HUES6 (cell line): ENCODE data around the gene FKBP10.

ENCODE experiments used
- H3K27ac ChIP-seq: 2 replicates; pipeline ENCODE4 v1.7.0; 2013; ENCODE audit warnings: low read depth, mild to moderate bottlenecking, low read length, inconsistent platforms
- H3K27me3 ChIP-seq: 2 replicates; pipeline ENCODE4 v1.6.1; 2013; ENCODE audit warnings: low read length; ENCODE audit not compliant: control insufficient read depth, insufficient read depth
- H3K36me3 ChIP-seq: 2 replicates; pipeline ENCODE4 v1.6.1; 2013; ENCODE audit warnings: low read length; ENCODE audit not compliant: control insufficient read depth, insufficient read depth
- H3K4me1 ChIP-seq: 2 replicates; pipeline ENCODE4 v1.6.1; 2013; ENCODE audit warnings: low read length; ENCODE audit not compliant: control insufficient read depth, insufficient read depth
- H3K4me3 ChIP-seq: 2 replicates; pipeline ENCODE4 v1.5.1; 2013; ENCODE audit warnings: low read depth, low read length
- H3K9ac ChIP-seq: one replicate; pipeline ENCODE4 v1.6.1; 2013; ENCODE audit warnings: mild to moderate bottlenecking, low read length
- H3K9me3 ChIP-seq: 2 replicates; pipeline ENCODE4 v1.6.1; 2013; ENCODE audit warnings: low read depth, low read length; ENCODE audit not compliant: control insufficient read depth, insufficient read depth

FKBP10 gene, protein sequence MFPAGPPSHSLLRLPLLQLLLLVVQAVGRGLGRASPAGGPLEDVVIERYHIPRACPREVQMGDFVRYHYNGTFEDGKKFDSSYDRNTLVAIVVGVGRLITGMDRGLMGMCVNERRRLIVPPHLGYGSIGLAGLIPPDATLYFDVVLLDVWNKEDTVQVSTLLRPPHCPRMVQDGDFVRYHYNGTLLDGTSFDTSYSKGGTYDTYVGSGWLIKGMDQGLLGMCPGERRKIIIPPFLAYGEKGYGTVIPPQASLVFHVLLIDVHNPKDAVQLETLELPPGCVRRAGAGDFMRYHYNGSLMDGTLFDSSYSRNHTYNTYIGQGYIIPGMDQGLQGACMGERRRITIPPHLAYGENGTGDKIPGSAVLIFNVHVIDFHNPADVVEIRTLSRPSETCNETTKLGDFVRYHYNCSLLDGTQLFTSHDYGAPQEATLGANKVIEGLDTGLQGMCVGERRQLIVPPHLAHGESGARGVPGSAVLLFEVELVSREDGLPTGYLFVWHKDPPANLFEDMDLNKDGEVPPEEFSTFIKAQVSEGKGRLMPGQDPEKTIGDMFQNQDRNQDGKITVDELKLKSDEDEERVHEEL

DNA sequence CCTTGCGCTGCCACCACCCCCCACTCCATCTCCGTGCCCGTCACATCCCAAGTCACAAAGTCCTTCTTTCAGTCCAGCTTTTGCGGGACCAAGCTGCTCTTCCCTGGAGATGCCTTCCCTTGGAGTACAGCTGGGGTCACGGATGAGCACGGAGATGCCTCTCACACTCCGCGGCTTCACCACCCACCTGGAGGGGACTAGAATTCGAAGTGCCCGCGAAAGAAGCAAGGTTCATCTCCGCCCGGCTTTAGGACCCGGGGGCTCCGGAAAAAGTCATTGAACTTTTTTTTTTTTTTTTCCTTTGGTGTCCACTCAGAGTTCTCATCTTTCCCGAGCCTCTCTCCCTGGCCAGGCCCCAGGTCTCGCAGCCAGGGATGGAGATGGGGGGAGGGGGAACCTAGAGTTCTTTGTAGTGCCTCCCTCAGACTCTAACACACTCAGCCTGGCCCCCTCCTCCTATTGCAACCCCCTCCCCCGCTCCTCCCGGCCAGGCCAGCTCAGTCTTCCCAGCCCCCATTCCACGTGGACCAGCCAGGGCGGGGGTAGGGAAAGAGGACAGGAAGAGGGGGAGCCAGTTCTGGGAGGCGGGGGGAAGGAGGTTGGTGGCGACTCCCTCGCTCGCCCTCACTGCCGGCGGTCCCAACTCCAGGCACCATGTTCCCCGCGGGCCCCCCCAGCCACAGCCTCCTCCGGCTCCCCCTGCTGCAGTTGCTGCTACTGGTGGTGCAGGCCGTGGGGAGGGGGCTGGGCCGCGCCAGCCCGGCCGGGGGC is at the start of gene FKBP10:
TSS of gene FKBP10 (plus strand) at position 624 of the 771 bp plus-strand sequence. CDS start at position 655, 31 bp downstream.
- Histone ChIP-seq H3K4me3 (peak within 1 kb of the TSS; percentile 79), H3K27ac (peak within 1 kb of the TSS; percentile 58; the same call in 1 of the 2 replicates), H3K36me3 (peaks cover 18% of the 10 kb centered on the region), H3K9me3 (no peaks in the 10 kb centered on the region), H3K27me3 (peaks cover 11% of the 10 kb centered on the region), H3K4me1 (peaks cover 12% of the 10 kb centered on the region; the same call in 1 of the 2 replicates), H3K9ac (peak within 1 kb of the TSS; percentile 87)

DNA sequence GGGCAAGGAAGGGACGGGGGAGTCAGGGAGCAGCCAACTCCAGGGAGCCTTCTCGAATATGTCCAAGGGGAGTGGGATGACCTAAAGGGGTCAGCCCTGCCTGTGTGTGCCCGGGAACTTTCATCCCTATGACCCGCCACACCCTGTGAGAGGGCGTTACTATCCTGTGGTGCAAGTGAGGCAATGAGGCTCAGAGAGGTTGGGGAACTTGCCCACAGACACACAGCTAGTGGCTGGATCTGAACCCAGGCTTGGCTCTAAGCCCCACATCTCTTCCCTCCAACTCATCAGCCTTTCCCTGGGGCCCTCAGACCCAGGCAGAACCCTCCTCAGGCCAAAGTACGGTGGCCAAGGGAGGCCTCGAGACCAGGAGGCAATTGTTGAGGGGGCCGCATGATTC is 49.5 kb upstream of the FKBP10 start:
- Histone ChIP-seq H3K9me3 (no peaks in the 10 kb centered on the region), H3K36me3 (peaks cover 76% of the 10 kb centered on the region), H3K4me3 (no peak overlapping the region), H3K27me3 (no peaks in the 10 kb centered on the region), H3K27ac (no peak overlapping the region), H3K4me1 (no peaks in the 10 kb centered on the region), H3K9ac (no peak overlapping the region)

DNA sequence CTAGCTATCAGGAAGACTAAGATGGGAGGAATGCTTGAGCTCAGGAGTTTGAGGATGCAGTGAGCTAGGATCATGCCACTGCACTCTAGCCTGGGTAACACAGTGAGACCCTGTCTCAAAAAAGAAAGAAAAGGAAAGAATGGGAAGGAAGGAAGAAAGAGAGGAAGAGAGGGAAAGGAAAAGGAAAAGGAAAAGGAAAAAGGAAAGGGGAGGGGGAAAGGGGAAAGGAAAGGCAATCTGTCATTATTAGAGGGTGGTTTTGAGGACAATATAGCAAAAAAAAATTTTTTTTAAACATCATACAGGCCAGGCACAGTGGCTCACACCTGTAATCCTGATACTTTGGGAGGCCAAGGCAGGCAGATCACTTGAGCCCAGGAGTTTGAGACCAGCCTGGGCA is 46.7 kb upstream of the FKBP10 start:
- H3K36me3 ChIP-seq: peaks cover 82% of the 10 kb centered on the region
- no peaks in the 10 kb centered on the region for H3K4me1 ChIP-seq
- no peak overlapping the region for H3K27ac ChIP-seq
- H3K9me3 ChIP-seq: no peaks in the 10 kb centered on the region
- no peak overlapping the region for H3K4me3 ChIP-seq
- H3K27me3 ChIP-seq: no peaks in the 10 kb centered on the region
- H3K9ac ChIP-seq: no peak overlapping the region

DNA sequence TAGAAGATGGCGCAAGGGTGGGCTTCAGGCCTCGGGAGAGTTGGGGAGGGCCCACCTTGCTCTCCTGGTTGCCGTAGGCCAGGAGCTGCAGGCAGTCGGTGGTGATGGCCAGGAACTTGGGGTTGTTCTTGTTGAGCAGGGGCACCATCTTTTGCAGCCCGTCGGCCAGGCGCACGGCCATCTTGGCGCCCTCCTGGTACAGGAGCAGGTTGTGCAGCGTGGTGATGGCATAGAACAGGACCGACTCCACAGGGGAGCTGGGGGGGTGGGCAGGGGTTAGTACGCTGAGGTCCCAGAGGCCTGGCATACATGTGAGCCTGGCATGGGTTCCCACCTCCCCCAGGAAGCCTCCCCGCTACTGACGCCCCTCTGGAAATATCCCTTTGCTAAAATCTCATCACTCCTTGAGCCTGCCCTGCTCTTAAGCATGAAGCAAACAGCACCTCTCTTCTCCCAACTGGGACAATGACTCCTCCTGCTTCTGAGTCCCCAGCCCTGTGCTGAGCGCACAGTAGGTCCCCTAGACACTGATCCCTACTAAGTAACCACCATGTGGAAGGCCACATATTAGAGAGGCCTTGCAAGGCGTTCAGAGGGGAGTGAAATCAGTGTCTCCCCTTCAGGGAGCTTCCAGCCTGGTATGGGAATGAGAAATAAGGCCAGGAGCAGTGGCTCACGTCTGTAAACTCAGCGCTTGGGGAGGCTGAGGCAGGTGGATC is 45.3 kb upstream of the FKBP10 start:
- no peak overlapping the region for H3K4me3 ChIP-seq
- H3K27me3 ChIP-seq: no peaks in the 10 kb centered on the region
- no peak overlapping the region for H3K9ac ChIP-seq
- H3K27ac ChIP-seq: no peak overlapping the region
- H3K9me3 ChIP-seq: no peaks in the 10 kb centered on the region
- peaks cover 10% of the 10 kb centered on the region for H3K4me1 ChIP-seq
- H3K36me3 ChIP-seq: peaks cover 81% of the 10 kb centered on the region

DNA sequence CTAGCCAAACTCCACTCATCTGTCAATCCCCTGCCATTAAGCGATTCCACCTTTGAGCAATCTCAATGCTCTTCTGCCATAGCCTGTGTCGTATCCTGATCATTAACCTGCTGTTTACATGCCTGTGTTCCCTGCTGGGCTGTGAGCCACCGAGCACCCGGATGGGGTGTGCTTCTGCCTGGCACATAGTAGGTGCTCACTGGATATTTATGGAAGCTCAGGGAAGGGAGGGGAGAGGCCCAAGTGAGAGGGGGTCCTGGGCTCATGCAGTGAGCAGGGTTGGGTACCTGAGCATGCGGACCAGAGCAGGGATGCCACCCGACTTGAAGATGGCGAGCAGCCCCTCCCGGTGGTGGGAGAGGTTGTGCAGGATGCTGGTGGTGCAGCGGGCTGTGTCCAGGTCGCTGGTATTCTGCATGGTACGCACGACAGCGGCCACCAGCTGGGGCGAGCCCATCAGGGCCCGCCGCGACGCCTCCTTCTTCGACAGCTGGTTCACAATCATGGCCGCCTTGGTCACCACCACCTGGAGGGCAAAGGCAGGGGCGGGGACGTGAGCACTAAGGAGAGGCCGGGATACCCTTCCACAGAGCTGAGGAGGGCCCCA is 44.0 kb upstream of the FKBP10 start:
- H3K36me3 ChIP-seq: peaks cover 72% of the 10 kb centered on the region
- H3K27me3 ChIP-seq: no peaks in the 10 kb centered on the region
- no peak overlapping the region for H3K9ac ChIP-seq
- H3K4me1 ChIP-seq: peaks cover 20% of the 10 kb centered on the region
- H3K27ac ChIP-seq: no peak overlapping the region
- no peak overlapping the region for H3K4me3 ChIP-seq
- no peaks in the 10 kb centered on the region for H3K9me3 ChIP-seq

DNA sequence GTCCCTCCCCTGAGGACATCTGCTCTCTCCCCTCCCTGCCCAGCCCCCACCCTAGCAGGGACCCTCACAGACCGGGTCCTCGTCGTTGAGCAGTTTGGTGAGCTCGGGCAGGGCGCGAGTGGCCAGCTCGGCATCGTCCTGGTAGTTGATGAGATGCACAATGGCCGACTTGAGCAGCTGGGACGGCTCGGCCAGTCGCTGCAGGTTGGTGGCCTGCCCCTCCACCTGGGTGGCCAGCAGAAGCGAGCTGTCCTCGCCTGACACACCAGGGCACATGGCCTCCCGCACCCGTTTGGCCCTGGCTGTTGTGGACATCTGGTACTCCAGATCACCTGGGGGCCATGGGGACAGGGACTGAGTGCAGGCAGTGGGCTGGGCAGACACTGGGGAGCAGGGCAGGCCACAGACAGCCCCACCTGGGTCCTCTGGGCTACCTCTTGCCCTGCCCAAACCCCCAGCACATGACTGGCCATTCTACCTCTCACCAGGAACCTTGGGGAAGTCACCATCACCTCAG is 43.4 kb upstream of the FKBP10 start:
- H3K27me3 ChIP-seq: no peaks in the 10 kb centered on the region
- H3K9me3 ChIP-seq: no peaks in the 10 kb centered on the region
- H3K4me3 ChIP-seq: no peak overlapping the region
- H3K4me1 ChIP-seq: peaks cover 22% of the 10 kb centered on the region
- no peak overlapping the region for H3K27ac ChIP-seq
- H3K36me3 ChIP-seq: peaks cover 69% of the 10 kb centered on the region
- H3K9ac ChIP-seq: no peak overlapping the region

DNA sequence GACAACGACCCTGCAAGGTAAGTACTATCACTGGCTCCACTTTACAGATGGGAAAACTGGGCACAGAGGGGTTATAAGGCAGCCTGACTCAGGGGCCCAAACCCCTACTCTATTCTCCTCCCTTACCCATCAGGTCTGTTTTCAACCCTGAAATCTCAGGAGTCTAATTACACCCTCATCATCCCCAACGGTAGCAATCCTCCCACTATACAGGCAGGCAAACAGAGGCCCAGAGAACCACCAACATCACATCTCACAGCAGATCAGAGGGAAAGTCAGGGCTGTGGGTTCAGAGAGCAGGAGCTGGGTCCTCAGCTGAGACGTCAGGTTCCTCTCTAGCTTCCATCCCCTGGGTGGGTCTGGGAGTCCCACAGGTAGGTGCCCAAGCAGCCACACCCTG is 42.8 kb upstream of the FKBP10 start:
- H3K36me3 ChIP-seq: peaks cover 63% of the 10 kb centered on the region

DNA sequence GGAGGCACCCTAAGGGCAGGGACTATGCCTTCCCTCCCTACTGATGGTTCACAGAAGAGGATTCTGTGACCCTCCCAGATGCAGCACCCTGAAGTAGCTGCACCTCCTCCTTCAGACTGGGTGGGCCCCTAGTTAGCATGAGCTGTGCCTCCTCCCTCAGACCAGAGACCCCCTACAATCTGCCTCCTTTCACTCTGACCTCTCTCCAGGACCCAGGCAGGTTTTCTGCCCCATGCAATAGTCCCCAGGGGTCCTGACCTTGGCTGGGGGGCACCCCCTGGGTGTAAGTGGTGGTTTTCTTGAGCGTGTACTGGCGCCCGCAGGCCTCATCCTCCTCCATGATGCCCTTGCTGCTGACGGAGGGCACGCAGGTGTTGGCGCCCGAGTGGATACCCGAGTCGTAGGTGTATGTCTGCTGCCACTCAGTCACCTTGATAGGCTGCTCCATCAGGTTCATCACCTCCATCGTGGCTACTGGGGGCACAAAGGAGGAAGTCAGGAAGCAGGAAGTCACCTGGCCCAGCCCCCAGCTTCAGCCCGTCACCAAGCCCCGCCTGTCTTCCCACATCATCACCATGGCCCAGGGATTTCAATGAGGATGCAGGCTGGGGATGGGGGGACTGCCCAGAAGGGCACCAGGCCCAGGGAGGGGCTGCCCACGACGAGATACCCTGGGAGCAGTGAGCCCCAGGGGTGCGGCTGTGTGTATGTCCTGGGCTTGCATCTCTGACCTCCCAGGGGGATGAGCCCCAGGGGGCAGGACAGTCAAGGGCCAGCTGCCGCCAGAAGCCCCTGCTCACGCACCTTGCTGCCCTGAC is 41.2 kb upstream of the FKBP10 start:
- H3K27me3 ChIP-seq: no peaks in the 10 kb centered on the region
- no peak overlapping the region for H3K9ac ChIP-seq
- no peak overlapping the region for H3K4me3 ChIP-seq
- peaks cover 51% of the 10 kb centered on the region for H3K36me3 ChIP-seq
- peaks cover 35% of the 10 kb centered on the region for H3K4me1 ChIP-seq
- no peak overlapping the region for H3K27ac ChIP-seq
- H3K9me3 ChIP-seq: no peaks in the 10 kb centered on the region

More for the DNA sequence above, 42.8 kb upstream of the FKBP10 start:
- no peaks in the 10 kb centered on the region for H3K9me3 ChIP-seq
- H3K27me3 ChIP-seq: no peaks in the 10 kb centered on the region
- H3K4me1 ChIP-seq: peaks cover 22% of the 10 kb centered on the region
- H3K4me3 ChIP-seq: no peak overlapping the region
- no peak overlapping the region for H3K9ac ChIP-seq
- H3K27ac ChIP-seq: no peak overlapping the region

DNA sequence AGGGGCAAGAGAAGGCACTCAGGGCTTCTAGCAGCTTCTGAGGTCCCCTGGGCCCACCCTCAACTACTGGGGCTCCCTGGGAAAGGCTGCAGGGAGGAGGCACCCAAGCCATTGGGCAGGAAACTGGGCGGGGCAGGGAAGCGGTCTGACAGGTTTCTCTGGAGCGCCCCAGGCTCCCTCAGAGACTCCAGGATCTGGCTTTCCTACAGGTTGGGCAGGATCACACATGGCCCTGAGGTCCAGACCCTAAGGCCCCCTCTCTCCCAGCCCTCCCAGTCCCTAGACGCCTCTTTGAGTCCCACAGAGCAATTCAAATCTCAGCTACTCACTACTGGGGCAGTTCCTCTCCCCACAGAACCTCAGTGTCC is 40.6 kb upstream of the FKBP10 start:
- Histone ChIP-seq H3K9ac (peak overlapping the region; percentile 21), H3K27ac (peak overlapping the region; percentile 49; the same call in 1 of the 2 replicates), H3K4me3 (0 out of 2 replicates have a peak overlapping the region, but pooled peaks have one; percentile 5), H3K9me3 (no peaks in the 10 kb centered on the region), H3K4me1 (peaks cover 39% of the 10 kb centered on the region), H3K27me3 (no peaks in the 10 kb centered on the region), H3K36me3 (peaks cover 46% of the 10 kb centered on the region)
